Hepatocyte (in vitro differentiated cells): ENCODE measurements around the gene NSMCE1. TPM values are rescaled to one million over a fixed set of nuclear protein-coding genes. Genes with fewer than 3 reads are reported as not detected.

ENCODE experiments used
- DNase-seq: peaks from one replicate; pipeline ENCODE4 v3.0.0-alpha.2; 2016; ENCODE audit warnings: low spot score
- H2AFZ ChIP-seq: fragments of 200-600 bp; sonication (generic); 2 replicates; pipeline ENCODE4 v1.6.0; 2016; ENCODE audit warnings: antibody characterized with exemption, mild to moderate bottlenecking
- H3K27ac ChIP-seq: fragments of 200-600 bp; sonication (generic); 2 replicates; pipeline ENCODE4 v1.5.1; 2016; ENCODE audit warnings: mild to moderate bottlenecking
- H3K27me3 ChIP-seq: fragments of 200-600 bp; sonication (generic); 2 replicates; pipeline ENCODE4 v1.6.1; 2016
- H3K36me3 ChIP-seq: fragments of 200-600 bp; sonication (generic); replicated peaks from 2 replicates; pipeline ENCODE4 v1.5.1; 2016; ENCODE audit warnings: low read depth; ENCODE audit not compliant: insufficient read depth
- H3K4me1 ChIP-seq: fragments of 200-600 bp; sonication (generic); 2 replicates; pipeline ENCODE4 v1.5.1; 2016; ENCODE audit warnings: mild to moderate bottlenecking, moderate library complexity; ENCODE audit not compliant: insufficient read depth
- H3K4me2 ChIP-seq: fragments of 200-600 bp; sonication (generic); 2 replicates; pipeline ENCODE4 v1.6.0; 2016
- H3K4me3 ChIP-seq: fragments of 200-600 bp; sonication (generic); 2 replicates; pipeline ENCODE4 v1.5.1; 2016; ENCODE audit warnings: mild to moderate bottlenecking
- H3K79me2 ChIP-seq: fragments of 200-600 bp; sonication (generic); 2 replicates; pipeline ENCODE4 v1.6.0; 2017; ENCODE audit warnings: mild to moderate bottlenecking
- H3K9me2 ChIP-seq: fragments of 200-600 bp; sonication (generic); replicated peaks from 2 replicates; pipeline ENCODE4 v1.6.0; 2017; ENCODE audit warnings: mild to moderate bottlenecking; ENCODE audit not compliant: insufficient read depth
- H3K9me3 ChIP-seq: fragments of 200-600 bp; sonication (generic); 2 replicates; pipeline ENCODE4 v1.5.1; 2016; ENCODE audit warnings: low read depth, mild to moderate bottlenecking
- H4K20me1 ChIP-seq: fragments of 200-600 bp; sonication (generic); 2 replicates; pipeline ENCODE4 v1.6.0; 2016; ENCODE audit warnings: mild to moderate bottlenecking; ENCODE audit not compliant: insufficient read depth, poor library complexity, severe bottlenecking
- CTCF ChIP-seq: fragments of 200-600 bp; sonication (generic); IDR thresholded peaks from 2 replicates; pipeline ENCODE4 v1.5.1; 2016; ENCODE audit warnings: antibody characterized with exemption, mild to moderate bottlenecking; ENCODE audit not compliant: poor library complexity
- EZH2 ChIP-seq: fragments of 200-600 bp; sonication (generic); IDR thresholded peaks from 2 replicates; pipeline ENCODE4 v1.6.1; 2016; ENCODE audit warnings: antibody characterized with exemption, mild to moderate bottlenecking, borderline replicate concordance
- EZH2phosphoT487 ChIP-seq: fragments of 200-600 bp; sonication (generic); IDR thresholded peaks from one replicate; pipeline ENCODE4 v1.6.1; 2018; ENCODE audit warnings: antibody characterized with exemption, mild to moderate bottlenecking, low read depth, moderate library complexity; ENCODE audit not compliant: unreplicated experiment, severe bottlenecking
- WGBS: methylation state at CpG from one replicate; pipeline ENCODE4 v1.1.6; 2016; ENCODE audit warnings: low lambda C conversion rate; ENCODE audit errors: missing lambda C conversion rate; 5-methylcytosine and 5-hydroxymethylcytosine counted together
- polyA plus RNA-seq: library from polyadenylated mRNA; unstranded; fragments of >200 nt; fragmentation: Nextera tagmentation; extraction: Ambion mirVana; gene quantifications from 2 replicates; pipeline ENCODE4 v1.2.1, GENCODE V29; 2016
- total RNA-seq: library from RNA; depleted of rRNA; stranded (reverse); fragments of >200 nt; gene quantifications from 2 replicates; pipeline ENCODE4 v1.2.3, GENCODE V29; 2014

Gene NSMCE1
- total and polyA plus RNA-seq, 2 experiments from 2014 or later: 35.0 to 58.2 TPM

GRCh38 chr16:27222249-27223225 lies 46.0 kb downstream of the NSMCE1 start:
- H2AFZ ChIP-seq: no peak overlapping the region
- TF ChIP-seq CTCF: no peak
- no peak for TF ChIP-seq EZH2
- TF ChIP-seq EZH2phosphoT487: no peak
- no peak overlapping the region for H3K4me2 ChIP-seq
- no peaks in the 10 kb centered on the region for H4K20me1 ChIP-seq
- H3K9me3 ChIP-seq: no peaks in the 10 kb centered on the region
- no peaks in the 10 kb centered on the region for H3K9me2 ChIP-seq
- H3K79me2 ChIP-seq: no peaks in the 10 kb centered on the region
- no peak for DNase-seq
- peaks cover 4% of the 10 kb centered on the region for H3K4me1 ChIP-seq
- H3K4me3 ChIP-seq: no peak overlapping the region
- WGBS: 67% methylated on average over 30 of the region's 30 CpGs
- no peaks in the 10 kb centered on the region for H3K27me3 ChIP-seq
- H3K27ac ChIP-seq: peak overlapping the region; percentile 30
- no peaks in the 10 kb centered on the region for H3K36me3 ChIP-seq

GRCh38 chr16:27221576-27222248 lies 46.9 kb downstream of the NSMCE1 start:
- Histone ChIP-seq H3K9me2 (no peaks in the 10 kb centered on the region), H3K27ac (no peak overlapping the region), H3K27me3 (no peaks in the 10 kb centered on the region), H2AFZ (no peak overlapping the region), H3K4me3 (no peak overlapping the region), H3K9me3 (no peaks in the 10 kb centered on the region), H3K4me1 (peaks cover 4% of the 10 kb centered on the region), H4K20me1 (no peaks in the 10 kb centered on the region), H3K4me2 (no peak overlapping the region), H3K79me2 (no peaks in the 10 kb centered on the region), H3K36me3 (no peaks in the 10 kb centered on the region)
- TF ChIP-seq EZH2phosphoT487 (no peak), CTCF (no peak), EZH2 (no peak)
- no peak for DNase-seq
- WGBS: 78% methylated on average over 8 of the region's 8 CpGs

GRCh38 chr16:27220991-27221390 lies 47.6 kb downstream of the NSMCE1 start:
- Histone ChIP-seq H3K9me3 (no peaks in the 10 kb centered on the region), H3K79me2 (no peaks in the 10 kb centered on the region), H3K4me3 (no peak overlapping the region), H4K20me1 (no peaks in the 10 kb centered on the region), H3K36me3 (no peaks in the 10 kb centered on the region), H3K27me3 (no peaks in the 10 kb centered on the region), H2AFZ (no peak overlapping the region), H3K4me2 (no peak overlapping the region), H3K27ac (no peak overlapping the region), H3K4me1 (no peaks in the 10 kb centered on the region), H3K9me2 (no peaks in the 10 kb centered on the region)
- WGBS: 97% methylated on average over 16 of the region's 16 CpGs
- TF ChIP-seq EZH2: no peak
- no peak for TF ChIP-seq CTCF
- TF ChIP-seq EZH2phosphoT487: no peak
- DNase-seq: no peak
